Stomach (tissue), 4 donors: ENCODE results near the gene BBS9.

Experiments
- POLR2AphosphoS5 ChIP-seq, 3 donors: sonication (generic); formaldehyde crosslinking; IDR thresholded peaks; one replicate each; pipeline ENCODE4 v1.6.1; 2016; ENCODE audit warnings: antibody characterized with exemption in 3 of 3
- TF ChIP-seq, protein P1 (sequence below), 7 experiments: fragments of 450-650 bp in 4 of 7; fragments of 200-600 bp in 3 of 7; sonication (generic) in 3 of 7; IDR thresholded peaks; one replicate each; pipeline ENCODE4 v1.5.1; 2016 to 2019; ENCODE audit warnings: antibody characterized with exemption in 7 of 7, control low read depth in 2 of 7, mild to moderate bottlenecking in 1 of 7

DNA sequence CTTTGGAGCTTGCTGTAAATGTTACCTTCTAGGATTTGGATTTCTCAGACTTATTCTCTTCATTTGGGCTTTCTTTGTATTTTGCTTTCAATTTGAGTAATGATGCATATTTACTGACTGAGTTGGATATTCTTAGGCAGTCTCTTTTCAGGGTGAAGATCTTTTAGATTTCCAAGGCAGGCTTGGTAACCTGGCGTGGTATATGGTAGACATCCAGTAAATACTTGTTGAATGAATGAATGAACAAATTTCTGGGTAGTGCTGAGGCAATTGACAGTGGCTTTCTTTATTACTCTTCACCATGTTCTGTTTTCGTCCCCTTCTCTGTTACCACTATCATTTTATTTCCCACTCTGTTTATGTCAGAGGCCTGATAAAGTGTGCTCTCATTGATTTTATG, 27.1 kb downstream of the BBS9 start:
- TF ChIP-seq, protein P1, sequence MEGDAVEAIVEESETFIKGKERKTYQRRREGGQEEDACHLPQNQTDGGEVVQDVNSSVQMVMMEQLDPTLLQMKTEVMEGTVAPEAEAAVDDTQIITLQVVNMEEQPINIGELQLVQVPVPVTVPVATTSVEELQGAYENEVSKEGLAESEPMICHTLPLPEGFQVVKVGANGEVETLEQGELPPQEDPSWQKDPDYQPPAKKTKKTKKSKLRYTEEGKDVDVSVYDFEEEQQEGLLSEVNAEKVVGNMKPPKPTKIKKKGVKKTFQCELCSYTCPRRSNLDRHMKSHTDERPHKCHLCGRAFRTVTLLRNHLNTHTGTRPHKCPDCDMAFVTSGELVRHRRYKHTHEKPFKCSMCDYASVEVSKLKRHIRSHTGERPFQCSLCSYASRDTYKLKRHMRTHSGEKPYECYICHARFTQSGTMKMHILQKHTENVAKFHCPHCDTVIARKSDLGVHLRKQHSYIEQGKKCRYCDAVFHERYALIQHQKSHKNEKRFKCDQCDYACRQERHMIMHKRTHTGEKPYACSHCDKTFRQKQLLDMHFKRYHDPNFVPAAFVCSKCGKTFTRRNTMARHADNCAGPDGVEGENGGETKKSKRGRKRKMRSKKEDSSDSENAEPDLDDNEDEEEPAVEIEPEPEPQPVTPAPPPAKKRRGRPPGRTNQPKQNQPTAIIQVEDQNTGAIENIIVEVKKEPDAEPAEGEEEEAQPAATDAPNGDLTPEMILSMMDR (IDR thresholded peaks at IDR 0.05): no peak
- TF ChIP-seq POLR2AphosphoS5 (IDR thresholded peaks at IDR 0.05): no peak
